GM12892 (cell line): ENCODE results near the gene ARHGAP22.

ENCODE experiments used
- POLR2A ChIP-seq: IDR thresholded peaks from 2 replicates; pipeline ENCODE4 v1.6.1; 2011; ENCODE audit warnings: low read depth, low read length, control low read depth
- POLR2AphosphoS5 ChIP-seq: IDR thresholded peaks from 2 replicates; pipeline ENCODE4 v1.6.1; 2011; ENCODE audit warnings: low read depth, low read length, control low read depth
- TAF1 ChIP-seq: IDR thresholded peaks from 2 replicates; pipeline ENCODE4 v1.6.1; 2011; ENCODE audit warnings: low read depth, mild to moderate bottlenecking, control low read depth, low read length, borderline replicate concordance

GRCh38 chr10:48526846-48527505 lies 77.9 kb downstream of the ARHGAP22 start:
- no peak for TF ChIP-seq POLR2A
- no peak for TF ChIP-seq POLR2AphosphoS5
- TF ChIP-seq TAF1, result no peak
